Astrocyte (in vitro differentiated cells and primary cell): ENCODE measurements around the gene RBM47. TPM values are rescaled to one million over a fixed set of nuclear protein-coding genes. Genes with fewer than 3 reads are reported as not detected.
A peak's percentile ranks its signal among the peaks of the same experiment; 100 is the strongest.

Experiments used
- DNase-seq: peaks from one replicate; pipeline ENCODE4 v3.0.0-alpha.2; 2010; ENCODE audit warnings: low read depth
- FAIRE-seq: peaks from 2 replicates; lab custom pipeline; 2011; peaks lifted over from hg19 to GRCh38; lab: Jason Lieb, UNC
- H2AFZ ChIP-seq: 2 replicates; pipeline ENCODE4 v1.6.0; 2012; ENCODE audit warnings: low read depth, low read length, inconsistent platforms
- H3K27ac ChIP-seq: 2 replicates; pipeline ENCODE4 v1.5.1; 2011; ENCODE audit warnings: low read depth, low read length, inconsistent platforms
- H3K27me3 ChIP-seq: 2 replicates; pipeline ENCODE4 v1.6.0; 2011; ENCODE audit warnings: low read length, inconsistent platforms; ENCODE audit not compliant: insufficient read depth
- H3K36me3 ChIP-seq: 2 replicates; pipeline ENCODE4 v1.5.1; 2011; ENCODE audit warnings: low read length, inconsistent platforms; ENCODE audit not compliant: insufficient read depth
- H3K4me1 ChIP-seq: 2 replicates; pipeline ENCODE4 v1.5.1; 2011; ENCODE audit warnings: low read length, inconsistent platforms; ENCODE audit not compliant: insufficient read depth
- H3K4me2 ChIP-seq: 2 replicates; pipeline ENCODE4 v1.6.0; 2012; ENCODE audit warnings: low read length, inconsistent platforms
- H3K4me3 ChIP-seq: 2 replicates; pipeline ENCODE4 v1.5.1; 2011; ENCODE audit warnings: low read depth, mild to moderate bottlenecking, low read length, inconsistent platforms; ENCODE audit not compliant: insufficient read depth
- H3K79me2 ChIP-seq: 2 replicates; pipeline ENCODE4 v1.6.0; 2012; ENCODE audit warnings: mild to moderate bottlenecking, low read length, inconsistent platforms; ENCODE audit not compliant: insufficient read depth
- H3K9ac ChIP-seq: 2 replicates; pipeline ENCODE4 v1.6.0; 2012; ENCODE audit warnings: mild to moderate bottlenecking, low read length, inconsistent platforms
- H3K9me3 ChIP-seq: 2 replicates; pipeline ENCODE4 v1.5.1; 2012; ENCODE audit warnings: low read depth, mild to moderate bottlenecking, low read length, inconsistent platforms; ENCODE audit not compliant: insufficient read depth
- H4K20me1 ChIP-seq: 2 replicates; pipeline ENCODE4 v1.6.0; 2012; ENCODE audit warnings: low read length, inconsistent platforms; ENCODE audit not compliant: insufficient read depth
- H3K27ac Mint-ChIP-seq: one replicate; pipeline ENCODE4 v1.8.0; 2021; ENCODE audit warnings: mild to moderate bottlenecking, mixed read lengths; ENCODE audit not compliant: unreplicated experiment
- H3K27me3 Mint-ChIP-seq: one replicate; pipeline ENCODE4 v1.8.0; 2021; ENCODE audit warnings: low read depth, mixed read lengths; ENCODE audit not compliant: unreplicated experiment
- H3K36me3 Mint-ChIP-seq: one replicate; pipeline ENCODE4 v1.8.0; 2021; ENCODE audit warnings: low read depth, mixed read lengths; ENCODE audit not compliant: unreplicated experiment
- H3K4me1 Mint-ChIP-seq: one replicate; pipeline ENCODE4 v1.8.0; 2021; ENCODE audit warnings: low read depth, mixed read lengths; ENCODE audit not compliant: unreplicated experiment
- H3K4me3 Mint-ChIP-seq: one replicate; pipeline ENCODE4 v1.8.0; 2021; ENCODE audit warnings: mild to moderate bottlenecking, moderate library complexity, mixed read lengths; ENCODE audit not compliant: unreplicated experiment
- H3K9me3 Mint-ChIP-seq: one replicate; pipeline ENCODE4 v1.8.0; 2021; ENCODE audit warnings: mild to moderate bottlenecking, mixed read lengths; ENCODE audit not compliant: unreplicated experiment
- CTCF ChIP-seq: IDR thresholded peaks from 2 replicates; pipeline ENCODE4 v1.5.1; 2011; ENCODE audit warnings: low read depth, mild to moderate bottlenecking, inconsistent platforms, low read length, moderate library complexity; ENCODE audit not compliant: insufficient read depth
- EZH2 ChIP-seq: IDR thresholded peaks from 2 replicates; pipeline ENCODE4 v1.6.1; 2012; ENCODE audit warnings: mild to moderate bottlenecking, low read length, inconsistent platforms; ENCODE audit not compliant: insufficient read depth
- total RNA-seq: library from RNA; stranded (reverse); gene quantifications from 2 replicates; pipeline ENCODE4 v1.2.1, GENCODE V29; 2021

RBM47 gene
- total RNA-seq, 1 donor from 2014 or later, result 2.9 TPM

GRCh38 chr4:40550196-40550595 is 79.5 kb downstream of the RBM47 start:
- Mint-ChIP-seq H3K36me3 (no peaks in the 10 kb centered on the region), H3K4me3 (no peak overlapping the region), H3K27ac (no peak overlapping the region), H3K9me3 (no peaks in the 10 kb centered on the region), H3K27me3 (no peaks in the 10 kb centered on the region), H3K4me1 (peaks cover 18% of the 10 kb centered on the region)
- no peaks in the 10 kb centered on the region for H3K9me3 ChIP-seq
- no peak for DNase-seq
- H3K9ac ChIP-seq, result no peak overlapping the region
- no peaks in the 10 kb centered on the region for H3K36me3 ChIP-seq
- TF ChIP-seq EZH2, result no peak
- TF ChIP-seq CTCF, result no peak
- H3K4me1 ChIP-seq, result peaks cover 14% of the 10 kb centered on the region
- no peak overlapping the region for H3K4me3 ChIP-seq
- no peak overlapping the region for H3K27ac ChIP-seq
- no peak for FAIRE-seq
- H3K4me2 ChIP-seq, result no peak overlapping the region
- no peaks in the 10 kb centered on the region for H4K20me1 ChIP-seq
- H3K27me3 ChIP-seq, result no peaks in the 10 kb centered on the region
- H2AFZ ChIP-seq, result no peak overlapping the region
- H3K79me2 ChIP-seq, result no peaks in the 10 kb centered on the region

- peak overlapping the region; percentile 76 for H2AFZ ChIP-seq
- peaks cover 16% of the 10 kb centered on the region for H3K4me1 Mint-ChIP-seq
Observed at GRCh38 chr4:40548256-40548655, 81.4 kb downstream of the RBM47 start.

More at GRCh38 chr4:40548256-40548655, 81.4 kb downstream of the RBM47 start:
- no peak for FAIRE-seq
- H3K9me3 Mint-ChIP-seq, result no peaks in the 10 kb centered on the region
- H3K27me3 Mint-ChIP-seq, result no peaks in the 10 kb centered on the region
- Histone ChIP-seq H3K4me1 (peaks cover 18% of the 10 kb centered on the region), H3K9ac (peak overlapping the region; percentile 44), H3K4me3 (no peak overlapping the region), H3K79me2 (no peaks in the 10 kb centered on the region), H3K36me3 (no peaks in the 10 kb centered on the region), H3K9me3 (no peaks in the 10 kb centered on the region), H3K27ac (peak overlapping the region; percentile 35), H4K20me1 (no peaks in the 10 kb centered on the region), H3K4me2 (peak overlapping the region; percentile 73), H3K27me3 (no peaks in the 10 kb centered on the region)
- no peak overlapping the region for H3K4me3 Mint-ChIP-seq
- TF ChIP-seq EZH2, result no peak
- no peak for TF ChIP-seq CTCF
- no peaks in the 10 kb centered on the region for H3K36me3 Mint-ChIP-seq
- peak overlapping the region; percentile 8 for H3K27ac Mint-ChIP-seq
- peak; percentile 77 for DNase-seq
